GM18511 (cell line): ENCODE results near the gene ARMH3.

Experiments used
- ATAC-seq: cut with Tn5 transposase; IDR thresholded peaks from one replicate; pipeline ENCODE4 v1.9.1; 2021; ENCODE audit warnings: mild to moderate bottlenecking, moderate library complexity; ENCODE audit not compliant: unreplicated experiment

The ARMH3 gene

GRCh38 chr10:101816376-101816775, 239.6 kb downstream of the ARMH3 start:
- no peak for ATAC-seq

- no peak for ATAC-seq
These were observed 241.4 kb downstream of the ARMH3 start for GRCh38 chr10:101814466-101815071.

GRCh38 chr10:101812606-101813005, 243.4 kb downstream of the ARMH3 start:
- ATAC-seq, result no peak

- no peak for ATAC-seq
These were observed 248.8 kb downstream of the ARMH3 start for GRCh38 chr10:101807158-101807557.

- no peak for ATAC-seq
These were observed 252.5 kb downstream of the ARMH3 start for GRCh38 chr10:101803511-101803910.

- no peak for ATAC-seq
These were observed 258.4 kb downstream of the ARMH3 start for GRCh38 chr10:101797403-101798059.
